Stimulated activated naive CD8-positive, alpha-beta T cell treated with anti-CD3 and anti-CD28 coated beads, Interleukin-15, Interleukin-2, amounts not matched to agents 100 ng/mL and 50 ng/mL, for 24 hours (primary cell): ENCODE measurements around the gene ATP13A2.

ENCODE experiments used
- H3K27ac Mint-ChIP-seq: one replicate; pipeline ENCODE4 v1.8.0; 2021; ENCODE audit warnings: mild to moderate bottlenecking, mixed read lengths
- H3K27me3 Mint-ChIP-seq: one replicate; pipeline ENCODE4 v1.8.0; 2021; ENCODE audit warnings: mixed read lengths
- H3K36me3 Mint-ChIP-seq: one replicate; pipeline ENCODE4 v1.8.0; 2021; ENCODE audit warnings: low read depth, mixed read lengths
- H3K4me1 Mint-ChIP-seq: one replicate; pipeline ENCODE4 v1.8.0; 2021; ENCODE audit warnings: low read depth, mixed read lengths
- H3K4me3 Mint-ChIP-seq: one replicate; pipeline ENCODE4 v1.8.0; 2021; ENCODE audit warnings: mild to moderate bottlenecking, mixed read lengths
- H3K9me3 Mint-ChIP-seq: one replicate; pipeline ENCODE4 v1.8.0; 2021; ENCODE audit warnings: mixed read lengths

The ATP13A2 gene

GRCh38 chr1:17017435-17017834, 5.7 kb upstream of the ATP13A2 start:
- H3K27ac Mint-ChIP-seq: no peak overlapping the region
- no peaks in the 10 kb centered on the region for H3K9me3 Mint-ChIP-seq
- no peak overlapping the region for H3K4me3 Mint-ChIP-seq
- peaks cover 38% of the 10 kb centered on the region for H3K36me3 Mint-ChIP-seq
- peaks cover 9% of the 10 kb centered on the region for H3K4me1 Mint-ChIP-seq
- H3K27me3 Mint-ChIP-seq: no peaks in the 10 kb centered on the region

GRCh38 chr1:17016317-17016661, 4.6 kb upstream of the ATP13A2 start:
- Mint-ChIP-seq H3K27me3 (no peaks in the 10 kb centered on the region), H3K27ac (no peak overlapping the region), H3K9me3 (no peaks in the 10 kb centered on the region), H3K4me1 (peaks cover 9% of the 10 kb centered on the region), H3K36me3 (peaks cover 30% of the 10 kb centered on the region), H3K4me3 (no peak overlapping the region)

GRCh38 chr1:17014671-17015567, 3.2 kb upstream of the ATP13A2 start:
- H3K36me3 Mint-ChIP-seq: peaks cover 20% of the 10 kb centered on the region
- no peak overlapping the region for H3K27ac Mint-ChIP-seq
- no peak overlapping the region for H3K4me3 Mint-ChIP-seq
- no peaks in the 10 kb centered on the region for H3K27me3 Mint-ChIP-seq
- no peaks in the 10 kb centered on the region for H3K9me3 Mint-ChIP-seq
- H3K4me1 Mint-ChIP-seq: peaks cover 20% of the 10 kb centered on the region

- H3K4me3 Mint-ChIP-seq: no peak overlapping the region
- H3K9me3 Mint-ChIP-seq: no peaks in the 10 kb centered on the region
- H3K27me3 Mint-ChIP-seq: no peaks in the 10 kb centered on the region
- peaks cover 15% of the 10 kb centered on the region for H3K4me1 Mint-ChIP-seq
- H3K36me3 Mint-ChIP-seq: peaks cover 8% of the 10 kb centered on the region
- H3K27ac Mint-ChIP-seq: no peak overlapping the region
Observed at GRCh38 chr1:17013491-17014320, 2.0 kb upstream of the ATP13A2 start.

- no peak overlapping the region for H3K4me3 Mint-ChIP-seq
- H3K4me1 Mint-ChIP-seq: peaks cover 15% of the 10 kb centered on the region
- no peaks in the 10 kb centered on the region for H3K9me3 Mint-ChIP-seq
- no peak overlapping the region for H3K27ac Mint-ChIP-seq
- H3K36me3 Mint-ChIP-seq: no peaks in the 10 kb centered on the region
- no peaks in the 10 kb centered on the region for H3K27me3 Mint-ChIP-seq
Observed at GRCh38 chr1:17012775-17013490, 1.2 kb upstream of the ATP13A2 start.

GRCh38 chr1:17011092-17011438, 663 bp downstream of the ATP13A2 start:
- Mint-ChIP-seq H3K9me3 (no peaks in the 10 kb centered on the region), H3K27ac (peak overlapping the region; percentile 72), H3K4me3 (peak overlapping the region; percentile 82), H3K27me3 (no peaks in the 10 kb centered on the region), H3K4me1 (peaks cover 15% of the 10 kb centered on the region), H3K36me3 (no peaks in the 10 kb centered on the region)

GRCh38 chr1:17009706-17010105, 2.0 kb downstream of the ATP13A2 start:
- Mint-ChIP-seq H3K27me3 (no peaks in the 10 kb centered on the region), H3K4me3 (no peak overlapping the region), H3K27ac (no peak overlapping the region), H3K9me3 (no peaks in the 10 kb centered on the region), H3K4me1 (peaks cover 15% of the 10 kb centered on the region), H3K36me3 (no peaks in the 10 kb centered on the region)

- H3K27ac Mint-ChIP-seq: no peak overlapping the region
- H3K9me3 Mint-ChIP-seq: no peaks in the 10 kb centered on the region
- H3K4me1 Mint-ChIP-seq: peaks cover 15% of the 10 kb centered on the region
- H3K27me3 Mint-ChIP-seq: no peaks in the 10 kb centered on the region
- peaks cover 9% of the 10 kb centered on the region for H3K36me3 Mint-ChIP-seq
- H3K4me3 Mint-ChIP-seq: no peak overlapping the region
Observed at GRCh38 chr1:17008208-17008855, 3.4 kb downstream of the ATP13A2 start.

- peaks cover 15% of the 10 kb centered on the region for H3K4me1 Mint-ChIP-seq
- H3K27me3 Mint-ChIP-seq: no peaks in the 10 kb centered on the region
- no peaks in the 10 kb centered on the region for H3K9me3 Mint-ChIP-seq
Observed at GRCh38 chr1:17007121-17007520, 4.6 kb downstream of the ATP13A2 start.

GRCh38 chr1:17005365-17005740, 6.4 kb downstream of the ATP13A2 start:
- Mint-ChIP-seq H3K9me3 (no peaks in the 10 kb centered on the region), H3K4me3 (no peak overlapping the region), H3K27ac (no peak overlapping the region), H3K4me1 (peaks cover 7% of the 10 kb centered on the region), H3K36me3 (peaks cover 9% of the 10 kb centered on the region), H3K27me3 (no peaks in the 10 kb centered on the region)

More at GRCh38 chr1:17007121-17007520, 4.6 kb downstream of the ATP13A2 start:
- Mint-ChIP-seq H3K4me3 (no peak overlapping the region), H3K36me3 (peaks cover 9% of the 10 kb centered on the region), H3K27ac (no peak overlapping the region)

- H3K4me1 Mint-ChIP-seq: peaks cover 1% of the 10 kb centered on the region
- H3K9me3 Mint-ChIP-seq: no peaks in the 10 kb centered on the region
- no peak overlapping the region for H3K27ac Mint-ChIP-seq
- H3K36me3 Mint-ChIP-seq: peaks cover 9% of the 10 kb centered on the region
- no peaks in the 10 kb centered on the region for H3K27me3 Mint-ChIP-seq
- H3K4me3 Mint-ChIP-seq: no peak overlapping the region
Observed at GRCh38 chr1:17004466-17005364, 7.0 kb downstream of the ATP13A2 start.

- no peaks in the 10 kb centered on the region for H3K4me1 Mint-ChIP-seq
- H3K27me3 Mint-ChIP-seq: no peaks in the 10 kb centered on the region
- no peaks in the 10 kb centered on the region for H3K9me3 Mint-ChIP-seq
- H3K27ac Mint-ChIP-seq: no peak overlapping the region
- H3K4me3 Mint-ChIP-seq: no peak overlapping the region
- peaks cover 21% of the 10 kb centered on the region for H3K36me3 Mint-ChIP-seq
Observed at GRCh38 chr1:17002524-17002902, 9.2 kb downstream of the ATP13A2 start.

- H3K36me3 Mint-ChIP-seq: peaks cover 21% of the 10 kb centered on the region
- H3K4me3 Mint-ChIP-seq: no peak overlapping the region
- no peaks in the 10 kb centered on the region for H3K4me1 Mint-ChIP-seq
- H3K27me3 Mint-ChIP-seq: no peaks in the 10 kb centered on the region
- H3K9me3 Mint-ChIP-seq: no peaks in the 10 kb centered on the region
- H3K27ac Mint-ChIP-seq: no peak overlapping the region
Observed at GRCh38 chr1:17001760-17002523, 9.8 kb downstream of the ATP13A2 start.
